Esophagus muscularis mucosa (tissue), 4 donors: ENCODE measurements around the gene TNP1.

Experiments
- CTCF ChIP-seq, 3 experiments: fragments of 200-600 bp in 2 of 3; fragments of 450-650 bp in 1 of 3; sonication (generic) in 2 of 3; IDR thresholded peaks; one replicate each; pipeline ENCODE4 v1.5.1; 2017 to 2019; ENCODE audit warnings: antibody characterized with exemption in 3 of 3, mild to moderate bottlenecking in 2 of 3, moderate library complexity in 1 of 3
- EP300 ChIP-seq: sonication (generic); formaldehyde crosslinking; IDR thresholded peaks from one replicate; pipeline ENCODE4 v1.6.1; 2017; ENCODE audit warnings: antibody characterized with exemption
- POLR2A ChIP-seq: fragments of 450-650 bp; IDR thresholded peaks from one replicate; pipeline ENCODE4 v1.6.1; 2017; ENCODE audit warnings: antibody characterized with exemption, moderate library complexity, mild to moderate bottlenecking, low read depth
- POLR2AphosphoS5 ChIP-seq, 2 donors: sonication (generic); formaldehyde crosslinking; IDR thresholded peaks; one replicate each; pipeline ENCODE4 v1.6.1; 2017; ENCODE audit warnings: antibody characterized with exemption in 2 of 2

GRCh38 chr2:216866515-216867095 is 6.7 kb upstream of the TNP1 start:
- TF ChIP-seq CTCF (IDR thresholded peaks at IDR 0.05) (no peak), POLR2A (no peak), EP300 (no peak), POLR2AphosphoS5 (IDR thresholded peaks at IDR 0.05) (no peak)
